Measurements from ENCODE around the gene VASH2. TPM values are rescaled to one million over a fixed set of nuclear protein-coding genes. Genes with fewer than 3 reads are reported as not detected.
"Not testable (repeated sequence)": the region's sequence is repeated elsewhere in the genome, so short reads cannot be mapped to it uniquely, and the experiment has no call there.

Gene VASH2
- total RNA-seq, 2 experiments from 2014 or later = 0.11 to 0.25 TPM

- H3K4me1 Mint-ChIP-seq (ENCODE audit: low read depth) = no peaks in the 10 kb centered on the region
- H3K9me3 Mint-ChIP-seq = peaks cover 1% of the 10 kb centered on the region
- POLR2A ChIA-PET = no interaction called here
- CTCF ChIA-PET = no interaction called here
- ATAC-seq = no peak
- no peak for TF ChIP-seq CTCF (IDR thresholded peaks at IDR 0.05)
- no peak overlapping the region for H3K27ac Mint-ChIP-seq
- no peaks in the 10 kb centered on the region for H3K36me3 Mint-ChIP-seq (ENCODE audit: low read depth)
- intact Hi-C loops (cut with micrococcal nuclease) = no loop called here
- no peaks in the 10 kb centered on the region for H3K27me3 Mint-ChIP-seq
- no peak overlapping the region for H3K4me3 Mint-ChIP-seq
- DNase-seq = no peak
Observed at GRCh38 chr1:212908971-212909370, 41.4 kb upstream of the VASH2 start.

GRCh38 chr1:212909652-212910063 is 40.7 kb upstream of the VASH2 start:
- Mint-ChIP-seq H3K4me3 (no peak overlapping the region), H3K27me3 (no peaks in the 10 kb centered on the region), H3K4me1 (ENCODE audit: low read depth) (no peaks in the 10 kb centered on the region), H3K27ac (no peak overlapping the region), H3K36me3 (ENCODE audit: low read depth) (no peaks in the 10 kb centered on the region), H3K9me3 (peaks cover 1% of the 10 kb centered on the region)
- no peak for DNase-seq
- no peak for ATAC-seq
- no peak for TF ChIP-seq CTCF (IDR thresholded peaks at IDR 0.05)
- intact Hi-C loops (cut with micrococcal nuclease) = no loop called here
- CTCF ChIA-PET = no interaction called here
- POLR2A ChIA-PET = no interaction called here

- H3K27ac Mint-ChIP-seq; intact Hi-C loops (cut with micrococcal nuclease); CTCF ChIA-PET; H3K36me3 Mint-ChIP-seq (ENCODE audit: low read depth); H3K4me1 Mint-ChIP-seq (ENCODE audit: low read depth); H3K27me3 Mint-ChIP-seq; DNase-seq; H3K9me3 Mint-ChIP-seq; ATAC-seq; POLR2A ChIA-PET; H3K4me3 Mint-ChIP-seq: not testable (repeated sequence)
Observed at GRCh38 chr1:212910213-212910612, 40.1 kb upstream of the VASH2 start.

GRCh38 chr1:212913638-212914037 is 36.7 kb upstream of the VASH2 start:
- ATAC-seq; H3K27me3 Mint-ChIP-seq; intact Hi-C loops (cut with micrococcal nuclease); H3K27ac Mint-ChIP-seq; POLR2A ChIA-PET; H3K36me3 Mint-ChIP-seq (ENCODE audit: low read depth); H3K4me1 Mint-ChIP-seq (ENCODE audit: low read depth); DNase-seq; H3K4me3 Mint-ChIP-seq; CTCF ChIA-PET; H3K9me3 Mint-ChIP-seq: not testable (repeated sequence)

- H3K36me3 Mint-ChIP-seq (ENCODE audit: low read depth); H3K4me3 Mint-ChIP-seq; H3K4me1 Mint-ChIP-seq (ENCODE audit: low read depth); ATAC-seq; H3K27ac Mint-ChIP-seq; DNase-seq; POLR2A ChIA-PET; CTCF ChIA-PET; intact Hi-C loops (cut with micrococcal nuclease); H3K9me3 Mint-ChIP-seq; H3K27me3 Mint-ChIP-seq: not testable (repeated sequence)
Observed at GRCh38 chr1:212914110-212914509, 36.2 kb upstream of the VASH2 start.

- Mint-ChIP-seq H3K4me3 (no peak overlapping the region), H3K9me3 (no peaks in the 10 kb centered on the region), H3K36me3 (ENCODE audit: low read depth) (no peaks in the 10 kb centered on the region), H3K27ac (no peak overlapping the region), H3K27me3 (peaks cover 1% of the 10 kb centered on the region), H3K4me1 (ENCODE audit: low read depth) (no peaks in the 10 kb centered on the region)
- CTCF ChIA-PET = no interaction called here
- no peak for TF ChIP-seq CTCF (IDR thresholded peaks at IDR 0.05)
- ATAC-seq (no peak), DNase-seq (no peak)
- intact Hi-C loops (cut with micrococcal nuclease) = no loop called here
- POLR2A ChIA-PET = no interaction called here
Observed at GRCh38 chr1:212914789-212915188, 35.6 kb upstream of the VASH2 start.

Measured in activated CD8-positive, alpha-beta T cell treated with anti-CD3 and anti-CD28 coated beads for 36 hours (primary cell).